Kidney (tissue), 14 donors: ENCODE results near the gene ISL1. TPM values are rescaled to one million over a fixed set of nuclear protein-coding genes. Genes with fewer than 3 reads are reported as not detected.

Source experiments
- DNase-seq, 5 donors: peaks; one replicate each; pipeline ENCODE4 v3.0.0-alpha.2; 2013 to 2020
- FAIRE-seq: peaks from 2 replicates; lab custom pipeline; 2012; peaks lifted over from hg19 to GRCh38; lab: Jason Lieb, UNC
- H3K27ac ChIP-seq, 2 donors: one replicate each; pipeline ENCODE4 v1.7.0; 2013; ENCODE audit warnings: low read depth in 2 of 2, low read length in 2 of 2, inconsistent platforms in 1 of 2
- H3K27me3 ChIP-seq: one replicate; pipeline ENCODE4 v1.7.1; 2013; ENCODE audit warnings: low read length, inconsistent platforms; ENCODE audit not compliant: control insufficient read depth, insufficient read depth
- H3K36me3 ChIP-seq, 3 donors: one replicate each; pipeline versions ENCODE4 v1.7.0 to v1.7.1; 2013; ENCODE audit warnings: low read length in 3 of 3, control low read depth in 1 of 3, inconsistent platforms in 1 of 3; ENCODE audit not compliant: insufficient read depth in 3 of 3, control insufficient read depth in 2 of 3
- H3K4me1 ChIP-seq, 3 donors: one replicate each; pipeline versions ENCODE4 v1.7.0 to v1.7.1; 2013; ENCODE audit warnings: low read length in 3 of 3, inconsistent platforms in 1 of 3, low read depth in 1 of 3; ENCODE audit not compliant: control insufficient read depth in 2 of 3, insufficient read depth in 2 of 3
- H3K4me3 ChIP-seq, 3 donors: one replicate each; pipeline versions ENCODE4 v1.7.0 to v1.8.1; 2013; ENCODE audit warnings: low read length in 3 of 3, control low read depth in 1 of 3, inconsistent platforms in 1 of 3
- H3K9ac ChIP-seq, 3 donors: one replicate each; pipeline versions ENCODE4 v1.7.0 to v1.7.1; 2013; ENCODE audit warnings: low read length in 3 of 3, control low read depth in 1 of 3, inconsistent platforms in 1 of 3
- H3K9me3 ChIP-seq, 3 donors: one replicate each; pipeline versions ENCODE4 v1.7.0 to v1.7.1; 2013; ENCODE audit warnings: low read length in 3 of 3, control low read depth in 1 of 3, inconsistent platforms in 1 of 3; ENCODE audit not compliant: control insufficient read depth in 2 of 3, insufficient read depth in 1 of 3
- CTCF ChIP-seq: IDR thresholded peaks from 3 replicates; pipeline ENCODE4 v1.5.1; 2012; ENCODE audit warnings: mild to moderate bottlenecking, moderate library complexity, borderline replicate concordance; ENCODE audit not compliant: insufficient read depth; ENCODE audit errors: extremely low read depth
- intact Hi-C: fragments of 100-400 bp; cut with DNase I; formaldehyde crosslinking; loops from one replicate; pipeline ENCODE4 v1.11.1; 2022
- polyA plus RNA-seq: library from polyadenylated mRNA; stranded (reverse); fragments of 350-450 nt; fragmentation: Illumina TruSeq; extraction: RNeasy Lipid Tissue Mini Kit (QIAGEN cat#74804); gene quantifications from one replicate; pipeline ENCODE4 v1.2.3, GENCODE V29; 2014; ENCODE audit warnings: low read depth, low replicate concordance; ENCODE audit not compliant: insufficient read depth
- total RNA-seq: library from RNA; stranded (reverse); fragmentation: NEBNext Ultra II Directional; extraction: Animal tissue kit (Norgen Biotek cat#: 25700); gene quantifications from one replicate; pipeline ENCODE4 v1.2.1, GENCODE V29; 2021
- donor health status: control.
- donor health status: control.
- donor health status: control.
- donor health status: control.
- donor health status: control.
- donor health status: DM: yes; HTN: yes; CAD: no.
- donor health status: Normal renal cell carcinoma (clear cell type).

The ISL1 gene
- total and polyA plus RNA-seq, 2 donors from 2014 or later, result not detected

DNA sequence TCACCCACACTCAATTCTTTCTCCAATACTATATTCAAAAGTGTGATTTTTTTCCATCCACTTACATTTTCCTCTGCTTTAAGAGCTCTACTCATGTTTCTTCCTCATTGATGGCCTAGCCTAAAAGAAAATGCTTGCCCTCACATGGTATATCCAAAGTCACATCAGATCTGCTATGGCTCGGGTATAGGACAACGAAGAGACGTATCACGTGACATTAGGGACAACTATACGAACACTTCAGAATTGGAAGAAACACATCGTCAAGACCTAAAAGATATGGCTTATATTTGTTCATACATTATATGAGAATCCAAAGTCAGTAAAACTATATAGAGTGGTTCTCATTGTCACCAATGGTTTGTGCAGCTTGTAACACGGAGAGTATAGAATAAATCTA, 8.2 kb upstream of the ISL1 start:
- H3K4me1 ChIP-seq, result peaks cover 0 to 5% (median 4%) of the 10 kb centered on the region in 3 donors
- intact Hi-C loops, result no loop called here
- FAIRE-seq (no peak), DNase-seq (no peak)
- H3K9me3 ChIP-seq, result no peaks in the 10 kb centered on the region
- no peaks in the 10 kb centered on the region for H3K36me3 ChIP-seq
- no peak overlapping the region for H3K27ac ChIP-seq
- H3K27me3 ChIP-seq, result peaks cover 57% of the 10 kb centered on the region
- no peak overlapping the region for H3K4me3 ChIP-seq
- H3K9ac ChIP-seq, result no peak overlapping the region
- no peak for TF ChIP-seq CTCF

DNA sequence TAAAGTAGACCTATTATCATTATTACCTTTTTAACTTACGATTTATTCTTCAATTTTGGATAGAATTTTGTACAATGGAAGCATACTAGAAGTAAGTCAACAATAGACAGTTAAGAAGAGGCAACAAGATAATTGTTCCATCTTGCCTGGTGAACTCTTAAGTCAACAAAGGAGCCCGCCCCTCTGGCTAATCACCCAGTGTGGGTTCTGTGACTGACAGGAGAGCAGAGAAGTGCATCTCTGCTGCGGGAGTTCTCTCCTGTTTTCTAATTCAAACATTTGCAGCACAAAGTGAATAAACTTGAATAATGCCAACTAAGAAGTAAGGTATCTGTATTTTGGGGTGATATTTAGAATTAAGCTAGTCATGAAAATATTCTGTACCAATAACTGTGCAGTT, 6.7 kb upstream of the ISL1 start:
- H3K36me3 ChIP-seq, result no peaks in the 10 kb centered on the region
- H3K27me3 ChIP-seq, result peaks cover 70% of the 10 kb centered on the region
- H3K27ac ChIP-seq, result no peak overlapping the region
- intact Hi-C loops, result no loop called here
- no peak for TF ChIP-seq CTCF
- no peak for FAIRE-seq
- H3K9me3 ChIP-seq, result no peaks in the 10 kb centered on the region
- H3K4me3 ChIP-seq, result no peak overlapping the region
- H3K4me1 ChIP-seq, result peaks cover 0 to 5% (median 4%) of the 10 kb centered on the region in 3 donors
- no peak for DNase-seq
- H3K9ac ChIP-seq, result no peak overlapping the region

DNA sequence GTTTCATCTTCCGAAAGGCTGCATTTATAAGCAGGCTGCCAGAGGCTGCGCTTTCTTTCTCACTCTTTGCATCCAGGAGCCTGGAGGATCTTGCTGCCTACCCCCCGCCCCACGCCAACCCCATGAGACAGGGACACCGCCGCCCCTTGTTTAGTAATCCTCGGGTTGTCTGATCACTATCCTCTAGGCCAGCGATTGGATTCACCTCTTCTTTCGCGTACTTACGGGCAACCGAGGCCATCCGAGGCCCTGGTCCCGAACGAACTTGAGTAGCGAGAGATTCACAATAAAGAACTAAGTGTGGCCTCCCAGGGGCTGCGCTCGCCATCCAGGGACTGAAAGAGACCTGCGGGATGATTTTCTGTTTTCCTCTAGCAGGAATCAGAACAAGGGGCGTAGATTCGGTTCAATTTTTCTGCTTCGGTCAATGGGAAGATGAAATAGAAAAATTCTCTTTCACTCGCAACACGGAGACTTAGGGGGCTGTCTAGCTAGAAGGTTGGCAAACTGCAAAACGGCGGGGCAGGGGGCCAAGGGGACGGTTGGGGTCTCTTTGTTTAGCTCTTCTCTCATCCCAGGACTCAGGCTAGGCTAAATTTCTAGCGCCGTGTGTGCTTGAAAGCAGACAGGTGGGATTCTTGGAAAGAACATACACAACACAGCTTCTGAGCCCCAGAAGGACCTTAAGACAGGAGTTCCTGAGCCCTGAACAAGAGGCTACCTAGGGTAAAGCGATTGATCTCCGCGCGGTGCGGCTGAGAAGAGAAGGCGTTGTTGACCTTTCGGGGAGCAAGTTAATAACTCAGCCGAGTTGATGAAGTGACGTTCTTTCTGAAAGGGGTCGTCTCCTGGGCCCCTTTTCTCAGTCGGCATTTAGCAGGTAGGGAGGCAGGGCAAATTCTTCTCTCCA, 5.8 kb upstream of the ISL1 start:
- intact Hi-C loops, result no loop called here
- no peaks in the 10 kb centered on the region for H3K36me3 ChIP-seq
- no peak for FAIRE-seq
- H3K9me3 ChIP-seq, result no peaks in the 10 kb centered on the region
- H3K4me1 ChIP-seq, result peaks cover 0 to 5% (median 4%) of the 10 kb centered on the region in 3 donors
- TF ChIP-seq CTCF, result no peak
- no peak overlapping the region for H3K4me3 ChIP-seq
- peaks cover 77% of the 10 kb centered on the region for H3K27me3 ChIP-seq
- H3K27ac ChIP-seq, result no peak overlapping the region
- H3K9ac ChIP-seq, result no peak overlapping the region
- no peak for DNase-seq
